Measurements from ENCODE around the gene RNF130. TPM values are rescaled to one million over a fixed set of nuclear protein-coding genes. Genes with fewer than 3 reads are reported as not detected.

RNF130 gene
- total and polyA plus RNA-seq, 7 donors = 34.3 to 144 (median 64.1) TPM

DNA sequence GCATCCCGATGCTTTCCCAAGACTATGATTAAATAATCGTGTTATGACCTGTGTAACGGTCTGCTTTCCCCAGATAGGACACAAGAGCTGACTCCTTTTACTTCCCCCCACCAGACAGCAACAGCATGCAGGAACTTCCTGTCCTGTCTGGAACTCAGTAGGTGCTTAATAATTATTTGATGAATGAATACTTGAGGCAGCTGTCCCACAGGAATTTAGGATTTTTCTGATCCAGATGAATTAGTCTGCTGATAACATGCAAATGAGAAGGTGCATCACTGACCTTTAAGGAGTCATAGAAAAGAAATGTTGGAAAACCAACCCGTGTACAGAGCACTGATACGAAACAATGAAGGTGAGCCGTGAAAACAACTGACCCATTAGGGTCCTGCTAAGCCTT is 12.2 kb downstream of the RNF130 start:
- peaks cover 0 to 3% (median 1%) of the 10 kb centered on the region in 4 donors for H3K4me1 ChIP-seq
- no peak overlapping the region for H3K4me3 ChIP-seq
- no peaks in the 10 kb centered on the region for H3K27me3 ChIP-seq
- WGBS, 2 donors = 91 to 93% methylated on average over 6 of the region's 6 CpGs
- intact Hi-C loops (cut with DNase I) = no loop called here
- no peak for DNase-seq
- H3K27ac ChIP-seq = no peak overlapping the region
- H3K9me3 ChIP-seq = no peaks in the 10 kb centered on the region
- TF ChIP-seq POLR2A (IDR thresholded peaks at IDR 0.05) (no peak), POLR2AphosphoS5 (IDR thresholded peaks at IDR 0.05) (no peak), EP300 (IDR thresholded peaks at IDR 0.05) (no peak)
- TF ChIP-seq, protein P1, sequence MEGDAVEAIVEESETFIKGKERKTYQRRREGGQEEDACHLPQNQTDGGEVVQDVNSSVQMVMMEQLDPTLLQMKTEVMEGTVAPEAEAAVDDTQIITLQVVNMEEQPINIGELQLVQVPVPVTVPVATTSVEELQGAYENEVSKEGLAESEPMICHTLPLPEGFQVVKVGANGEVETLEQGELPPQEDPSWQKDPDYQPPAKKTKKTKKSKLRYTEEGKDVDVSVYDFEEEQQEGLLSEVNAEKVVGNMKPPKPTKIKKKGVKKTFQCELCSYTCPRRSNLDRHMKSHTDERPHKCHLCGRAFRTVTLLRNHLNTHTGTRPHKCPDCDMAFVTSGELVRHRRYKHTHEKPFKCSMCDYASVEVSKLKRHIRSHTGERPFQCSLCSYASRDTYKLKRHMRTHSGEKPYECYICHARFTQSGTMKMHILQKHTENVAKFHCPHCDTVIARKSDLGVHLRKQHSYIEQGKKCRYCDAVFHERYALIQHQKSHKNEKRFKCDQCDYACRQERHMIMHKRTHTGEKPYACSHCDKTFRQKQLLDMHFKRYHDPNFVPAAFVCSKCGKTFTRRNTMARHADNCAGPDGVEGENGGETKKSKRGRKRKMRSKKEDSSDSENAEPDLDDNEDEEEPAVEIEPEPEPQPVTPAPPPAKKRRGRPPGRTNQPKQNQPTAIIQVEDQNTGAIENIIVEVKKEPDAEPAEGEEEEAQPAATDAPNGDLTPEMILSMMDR (IDR thresholded peaks at IDR 0.05) = no peak
- H3K36me3 ChIP-seq = no peaks in the 10 kb centered on the region

DNA sequence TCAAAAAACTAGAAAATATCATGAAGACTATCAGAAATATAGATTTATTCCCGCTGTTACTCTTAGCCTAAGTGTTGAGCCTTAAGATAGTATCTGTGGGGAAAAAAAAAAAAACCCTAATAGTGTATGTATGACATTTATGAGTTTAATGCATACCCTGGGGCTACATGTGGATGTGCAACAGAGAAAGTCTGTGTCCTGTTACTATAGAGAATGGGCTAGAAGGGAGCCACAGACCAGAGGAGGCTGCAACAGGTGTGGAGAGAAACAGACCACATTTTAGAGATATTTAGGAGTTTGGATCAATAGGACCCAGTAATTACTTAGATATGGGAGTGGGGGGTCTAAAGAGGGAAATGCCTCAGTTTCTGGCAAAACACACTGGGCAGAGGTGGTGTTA is 15.4 kb downstream of the RNF130 start:
- TF ChIP-seq, protein P1 (IDR thresholded peaks at IDR 0.05) = no peak
- TF ChIP-seq EP300 (IDR thresholded peaks at IDR 0.05) (no peak), POLR2A (IDR thresholded peaks at IDR 0.05) (no peak), POLR2AphosphoS5 (IDR thresholded peaks at IDR 0.05) (no peak)
- no peak for DNase-seq
- H3K4me3 ChIP-seq = no peak overlapping the region
- peaks cover 0 to 30% (median 20%) of the 10 kb centered on the region in 4 donors for H3K4me1 ChIP-seq
- intact Hi-C loops (cut with DNase I) = no loop called here
- 96 to 100% methylated on average over 1 of the region's 1 CpG for WGBS, 2 donors
- H3K9me3 ChIP-seq = no peaks in the 10 kb centered on the region
- no peaks in the 10 kb centered on the region for H3K27me3 ChIP-seq
- no peak overlapping the region for H3K27ac ChIP-seq
- no peaks in the 10 kb centered on the region for H3K36me3 ChIP-seq

DNA sequence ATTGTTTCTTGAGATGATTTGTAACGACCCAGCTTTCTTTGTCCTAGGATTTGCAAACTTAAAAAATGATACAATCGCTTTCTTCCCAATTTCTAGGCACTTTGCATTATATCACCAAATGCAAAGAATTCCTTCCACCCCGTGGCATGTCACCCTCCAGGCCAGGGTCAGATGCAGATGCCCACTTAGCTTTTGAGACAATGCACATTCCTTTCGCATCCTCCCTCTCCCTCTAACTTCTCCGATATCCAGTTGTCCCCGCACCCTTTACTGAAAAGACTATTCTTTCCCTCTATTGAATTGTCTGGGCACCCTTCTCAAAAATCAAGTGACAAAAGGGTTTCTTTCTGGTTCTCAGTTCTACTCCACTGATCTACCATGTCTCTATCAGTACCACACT is 17.3 kb downstream of the RNF130 start:
- WGBS, 2 donors = 75 to 85% methylated on average over 6 of the region's 6 CpGs
- DNase-seq = no peak
- no peak overlapping the region for H3K27ac ChIP-seq
- intact Hi-C loops (cut with DNase I) = no loop called here
- no peaks in the 10 kb centered on the region for H3K9me3 ChIP-seq
- no peaks in the 10 kb centered on the region for H3K36me3 ChIP-seq
- peaks cover 0 to 34% (median 26%) of the 10 kb centered on the region in 4 donors for H3K4me1 ChIP-seq
- H3K4me3 ChIP-seq = no peak overlapping the region
- TF ChIP-seq POLR2A (IDR thresholded peaks at IDR 0.05) (no peak), POLR2AphosphoS5 (IDR thresholded peaks at IDR 0.05) (no peak), EP300 (IDR thresholded peaks at IDR 0.05) (no peak)
- TF ChIP-seq, protein P1 (IDR thresholded peaks at IDR 0.05) = no peak
- no peaks in the 10 kb centered on the region for H3K27me3 ChIP-seq

DNA sequence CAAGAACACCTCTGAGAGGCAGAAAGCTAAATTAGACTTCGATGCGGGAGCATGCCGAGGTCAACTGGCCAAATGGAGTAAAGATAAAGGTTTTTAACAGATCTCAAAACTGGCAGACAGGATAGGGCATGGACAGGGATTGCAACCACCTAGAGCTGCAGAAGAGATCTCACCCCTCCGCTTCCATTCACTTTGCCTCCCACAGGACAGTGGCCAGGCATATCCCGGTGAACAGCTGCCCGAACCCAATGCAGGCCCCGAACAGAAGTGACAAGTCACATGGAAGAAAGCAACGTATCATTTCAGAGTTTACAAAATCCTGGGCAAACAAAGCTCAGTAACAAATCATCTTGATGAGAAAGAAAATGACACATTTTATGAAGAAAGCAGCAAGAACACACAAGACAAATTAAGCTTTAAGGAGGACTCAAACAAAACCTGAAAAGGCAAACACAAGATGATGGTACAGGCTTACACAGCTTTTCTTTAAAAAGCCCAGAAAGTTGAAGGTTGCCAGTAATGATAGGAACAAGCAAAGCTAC is 18.4 kb downstream of the RNF130 start:
- TF ChIP-seq EP300 (IDR thresholded peaks at IDR 0.05) = no peak
- peak in 1 of 4 donors; percentile 9 for TF ChIP-seq POLR2AphosphoS5 (IDR thresholded peaks at IDR 0.05)
- Histone ChIP-seq H3K27me3 (no peaks in the 10 kb centered on the region), H3K36me3 (no peaks in the 10 kb centered on the region), H3K4me3 (no peak overlapping the region), H3K4me1 (peaks cover 0 to 45% (median 37%) of the 10 kb centered on the region in 4 donors), H3K9me3 (no peaks in the 10 kb centered on the region), H3K27ac (peak overlapping the region in 2 of 4 donors; percentile 2 to 43)
- intact Hi-C loops (cut with DNase I) = no loop called here
- no peak for DNase-seq
- 86 to 89% methylated on average over 8 of the region's 8 CpGs for WGBS, 2 donors

- WGBS, 2 donors = 89 to 91% methylated on average over 5 of the region's 5 CpGs
- Histone ChIP-seq H3K27me3 (no peaks in the 10 kb centered on the region), H3K36me3 (no peaks in the 10 kb centered on the region), H3K4me1 (peaks cover 0 to 53% (median 45%) of the 10 kb centered on the region in 4 donors), H3K9me3 (no peaks in the 10 kb centered on the region), H3K4me3 (no peak overlapping the region), H3K27ac (no peak overlapping the region)
- intact Hi-C loops (cut with DNase I) = no loop called here
- TF ChIP-seq EP300 (IDR thresholded peaks at IDR 0.05) (no peak), POLR2AphosphoS5 (IDR thresholded peaks at IDR 0.05) (no peak), POLR2A (IDR thresholded peaks at IDR 0.05) (no peak)
- TF ChIP-seq, protein P1 (IDR thresholded peaks at IDR 0.05) = no peak
- DNase-seq = no peak
Observed at GRCh38 chr5:180052211-180052818, 19.2 kb downstream of the RNF130 start.
